HepG2 (cell line): ENCODE data around the gene ALCAM. TPM values are rescaled to one million over a fixed set of nuclear protein-coding genes. Genes with fewer than 3 reads are reported as not detected.

ENCODE experiments used
- ATAC-seq: fragments of 200-7000 bp; cut with Tn5 transposase; 3 replicates; pipeline ENCODE4 v1.9.1; 2020; ENCODE audit warnings: mild to moderate bottlenecking, moderate library complexity
- BruUV-seq: library from RNA; stranded (reverse); fragments of 400-500 nt; replicated peaks from 2 replicates; lab custom pipeline; 2021; lab: Mats Ljungman, UMichigan
- CTCF ChIA-PET: fragments of 300-600 bp; formaldehyde crosslinking; extraction: SDS; loops from one replicate; lab custom pipeline; 2021; ENCODE audit warnings: low total read pairs, inconsistent platforms, low intra/inter-chr PET ratio; lab: Yijun Ruan, JAX
- POLR2A ChIA-PET: fragments of 350-600 bp; sonication (Branson Sonifier 250); formaldehyde crosslinking; loops from one replicate; lab custom pipeline; 2020; ENCODE audit warnings: antibody characterized with exemption, inconsistent platforms; lab: Yijun Ruan, JAX
- DNase-seq: peaks from one replicate; pipeline ENCODE4 v3.0.0-alpha.2; 2015; ENCODE audit warnings: low spot score
- FAIRE-seq: peaks from 3 replicates; lab custom pipeline; 2011; peaks lifted over from hg19 to GRCh38; lab: Jason Lieb, UNC
- H2AFZ ChIP-seq: one replicate; pipeline ENCODE4 v1.6.1; 2011; ENCODE audit warnings: low read length, inconsistent platforms
- H3K27ac ChIP-seq: fragments of 300-600 bp; 3 replicates; pipeline ENCODE4 v1.8.0; 2011; ENCODE audit warnings: mixed run types, mild to moderate bottlenecking, mixed read lengths, low read length, inconsistent platforms; ENCODE audit not compliant: insufficient read depth; ENCODE audit errors: extremely low read length
- H3K27me3 ChIP-seq, 2 experiments: fragments of 200-600 bp in 1 of 2; 2 replicates in 1 of 2; 3 replicates in 1 of 2; pipeline versions ENCODE4 v1.6.0 to v1.8.0; 2011; ENCODE audit warnings: low read length in 2 of 2, mild to moderate bottlenecking in 2 of 2, moderate library complexity in 2 of 2, inconsistent platforms in 1 of 2; ENCODE audit not compliant: insufficient read depth in 2 of 2, control insufficient read depth in 1 of 2
- H3K36me3 ChIP-seq, 2 experiments: fragments of 200-600 bp in 1 of 2; replicated peaks in 1 of 2; 2 replicates in 1 of 2; 3 replicates in 1 of 2; pipeline versions ENCODE4 v1.5.1 to v1.8.0; 2011; ENCODE audit warnings: low read length in 2 of 2, inconsistent platforms in 1 of 2; ENCODE audit not compliant: insufficient read depth in 2 of 2, control insufficient read depth in 1 of 2
- H3K4me1 ChIP-seq: 2 replicates; pipeline ENCODE4 v1.5.1; 2012; ENCODE audit warnings: low read length, inconsistent platforms; ENCODE audit not compliant: insufficient read depth
- H3K4me2 ChIP-seq: 2 replicates; pipeline ENCODE4 v1.6.0; 2011; ENCODE audit warnings: low read depth, low read length, inconsistent platforms
- H3K4me3 ChIP-seq, 3 experiments: fragments of 200-600 bp in 1 of 3; sonication (generic), shearing (Covaris generic) in 1 of 3; replicated peaks in 1 of 3; 2 replicates each; pipeline ENCODE4 v1.5.1; 2011 to 2016; ENCODE audit warnings: low read length in 3 of 3, inconsistent platforms in 2 of 3, low read depth in 2 of 3, mild to moderate bottlenecking in 2 of 3, control low read depth in 1 of 3, mixed read lengths in 1 of 3; ENCODE audit not compliant: insufficient read depth in 1 of 3
- H3K79me2 ChIP-seq: one replicate; pipeline ENCODE4 v1.6.1; 2011; ENCODE audit warnings: low read length, inconsistent platforms; ENCODE audit not compliant: insufficient read depth
- H3K9ac ChIP-seq: 2 replicates; pipeline ENCODE4 v1.6.0; 2011; ENCODE audit warnings: mild to moderate bottlenecking, low read depth, low read length, inconsistent platforms; ENCODE audit not compliant: insufficient read depth
- H3K9me3 ChIP-seq: 2 replicates; pipeline ENCODE4 v1.5.1; 2012; ENCODE audit warnings: mild to moderate bottlenecking, low read length
- H4K20me1 ChIP-seq: 2 replicates; pipeline ENCODE4 v1.6.0; 2011; ENCODE audit warnings: inconsistent platforms, mild to moderate bottlenecking, low read length, moderate library complexity; ENCODE audit not compliant: insufficient read depth
- NFE2L1 ChIP-seq: sonication (generic); formaldehyde crosslinking; IDR thresholded peaks from 2 replicates; pipeline ENCODE4 v1.4.0; 2020; ENCODE audit warnings: missing genetic modification reagents, mild to moderate bottlenecking, borderline replicate concordance
- NONO ChIP-seq, 2 experiments: fragments of 450-650 bp in 1 of 2; sonication (generic) in 1 of 2; formaldehyde crosslinking in 1 of 2; IDR thresholded peaks in 1 of 2; conservative IDR thresholded peaks in 1 of 2; 2 replicates each; pipeline versions ENCODE4 v1.6.1 to v1.8.0; 2017 to 2022; ENCODE audit warnings: mild to moderate bottlenecking in 1 of 2, missing genetic modification reagents in 1 of 2, moderate library complexity in 1 of 2
- SRSF1 ChIP-seq: fragments of 200-400 bp; formaldehyde crosslinking; optimal IDR thresholded peaks from 2 replicates; pipeline ENCODE3; 2017; ENCODE audit warnings: mild to moderate bottlenecking, low read depth, low read length, moderate library complexity
- ZNF263 ChIP-seq: sonication (generic); formaldehyde crosslinking; IDR thresholded peaks from 2 replicates; pipeline ENCODE4 v1.4.0; 2020; ENCODE audit warnings: missing genetic modification reagents
- ZNF274 ChIP-seq: sonication (generic); formaldehyde crosslinking; IDR thresholded peaks from 2 replicates; pipeline ENCODE4 v1.5.1; 2020; ENCODE audit warnings: mild to moderate bottlenecking, missing genetic modification reagents
- WGBS: methylation state at CpG from one replicate; pipeline ENCODE4 v1.1.6; 2017; ENCODE audit warnings: low lambda C conversion rate; 5-methylcytosine and 5-hydroxymethylcytosine counted together
- in situ Hi-C: cut with HindIII; loops from 2 replicates; pipeline ENCODE4 v1.10.0; 2017; ENCODE audit warnings: low pct_unique_long_range_greater_than_20kb; ENCODE audit not compliant: extremely low pct_ligation_motif_present
- intact Hi-C: fragments of 100-400 bp; cut with micrococcal nuclease; formaldehyde crosslinking; loops from one replicate; pipeline ENCODE4 v1.10.0; 2022; ENCODE audit not compliant: unreplicated experiment
- polyA plus RNA-seq, 8 experiments: library from polyadenylated mRNA; depleted of rRNA in 3 of 8; stranded (reverse) in 7 of 8; unstranded in 1 of 8; fragments of >200 nt; fragmentation: Illumina TruSeq in 4 of 8; extraction: Trizol in 4 of 8; gene quantifications; 2 replicates each; pipeline versions ENCODE4 v1.2.1 to v1.2.3, GENCODE V29; 2011 to 2016; ENCODE audit warnings: low read depth in 4 of 8, missing spikeins in 1 of 8, mixed read lengths in 1 of 8; ENCODE audit not compliant: insufficient read depth in 1 of 8
- total RNA-seq, 5 experiments: library from RNA; depleted of rRNA; stranded (reverse); fragments of >200 nt; fragmentation: Illumina TruSeq; extraction: Trizol; gene quantifications; 2 replicates each; pipeline ENCODE4 v1.2.3, GENCODE V29; 2016; ENCODE audit warnings: low read depth in 1 of 5
- TF ChIP-seq, protein P1 (sequence below): sonication (generic); formaldehyde crosslinking; IDR thresholded peaks from 2 replicates; pipeline ENCODE4 v1.5.1; 2020; ENCODE audit warnings: mild to moderate bottlenecking, missing genetic modification reagents, moderate library complexity
- TF ChIP-seq, protein P2 (sequence below): sonication (generic); formaldehyde crosslinking; IDR thresholded peaks from 2 replicates; pipeline ENCODE4 v1.5.0; 2020; ENCODE audit warnings: missing genetic modification reagents, mild to moderate bottlenecking, borderline replicate concordance

ALCAM gene
- total and polyA plus RNA-seq, 2 of the 13 experiments (the other 11 are each of a cell fraction or from before 2014, with no cell fraction given) = 26.0 to 33.1 TPM

GRCh38 chr3:105355408-105356061 lies 11.2 kb upstream of the ALCAM start:
- Histone ChIP-seq H3K4me3 (no peak overlapping the region), H4K20me1 (no peaks in the 10 kb centered on the region), H2AFZ (no peak overlapping the region), H3K27me3 (no peaks in the 10 kb centered on the region; a peak in 1 of 5 replicates), H3K36me3 (no peaks in the 10 kb centered on the region), H3K4me1 (no peaks in the 10 kb centered on the region), H3K27ac (no peak overlapping the region), H3K79me2 (no peaks in the 10 kb centered on the region), H3K9me3 (no peaks in the 10 kb centered on the region), H3K9ac (no peak overlapping the region), H3K4me2 (no peak overlapping the region)
- no TSS peak for BruUV-seq
- FAIRE-seq = no peak
- WGBS = 2% methylated on average over 2 of the region's 2 CpGs
- ChIA-PET CTCF (no interaction called here), POLR2A (no interaction called here)
- ATAC-seq = no peak
- no peak for DNase-seq
- in situ Hi-C loops = loop anchor here (25.0 kb wide), 1 partner anchor 743 kb away; no protein-coding TSS in a partner anchor
- TF ChIP-seq, protein P1, sequence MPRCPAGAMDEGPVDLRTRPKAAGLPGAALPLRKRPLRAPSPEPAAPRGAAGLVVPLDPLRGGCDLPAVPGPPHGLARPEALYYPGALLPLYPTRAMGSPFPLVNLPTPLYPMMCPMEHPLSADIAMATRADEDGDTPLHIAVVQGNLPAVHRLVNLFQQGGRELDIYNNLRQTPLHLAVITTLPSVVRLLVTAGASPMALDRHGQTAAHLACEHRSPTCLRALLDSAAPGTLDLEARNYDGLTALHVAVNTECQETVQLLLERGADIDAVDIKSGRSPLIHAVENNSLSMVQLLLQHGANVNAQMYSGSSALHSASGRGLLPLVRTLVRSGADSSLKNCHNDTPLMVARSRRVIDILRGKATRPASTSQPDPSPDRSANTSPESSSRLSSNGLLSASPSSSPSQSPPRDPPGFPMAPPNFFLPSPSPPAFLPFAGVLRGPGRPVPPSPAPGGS (CRISPR knock-in tag) = no peak
- TF ChIP-seq ZNF274 (CRISPR knock-in tag) (no peak), ZNF263 (CRISPR knock-in tag) (no peak), SRSF1 (no peak), NFE2L1 (CRISPR knock-in tag) (no peak), NONO (IDR thresholded peaks at IDR 0.05) (no peak), NONO (CRISPR knock-in tag; conservative IDR thresholded peaks at IDR 0.05) (no peak)
- TF ChIP-seq, protein P2, sequence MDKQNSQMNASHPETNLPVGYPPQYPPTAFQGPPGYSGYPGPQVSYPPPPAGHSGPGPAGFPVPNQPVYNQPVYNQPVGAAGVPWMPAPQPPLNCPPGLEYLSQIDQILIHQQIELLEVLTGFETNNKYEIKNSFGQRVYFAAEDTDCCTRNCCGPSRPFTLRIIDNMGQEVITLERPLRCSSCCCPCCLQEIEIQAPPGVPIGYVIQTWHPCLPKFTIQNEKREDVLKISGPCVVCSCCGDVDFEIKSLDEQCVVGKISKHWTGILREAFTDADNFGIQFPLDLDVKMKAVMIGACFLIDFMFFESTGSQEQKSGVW = no peak
- intact Hi-C loops = loop anchor here (5.0 kb wide), 1 partner anchor 387 kb away; no protein-coding TSS in a partner anchor
